CD4-positive, CD25-positive, alpha-beta regulatory T cell (primary cell): Measurements from ENCODE around the gene ARMS2. TPM values are rescaled to one million over a fixed set of nuclear protein-coding genes. Genes with fewer than 3 reads are reported as not detected.

ENCODE experiments used
- ATAC-seq, 2 donors: fragments of 150-1000 bp; cut with Tn5 transposase; one replicate each; pipeline ENCODE4 v1.10.0; 2021; ENCODE audit warnings: low read depth in 2 of 2, moderate number of reproducible peaks in 2 of 2, moderate library complexity in 1 of 2
- DNase-seq, 3 donors: peaks; one replicate each; pipeline versions ENCODE4 v3.0.0 to v3.0.0-alpha.2; 2012 to 2022; ENCODE audit warnings: mixed read lengths in 1 of 3
- H3K27ac ChIP-seq: one replicate; pipeline ENCODE4 v1.7.0; 2013; ENCODE audit warnings: mild to moderate bottlenecking, low read length; ENCODE audit not compliant: insufficient read depth, poor library complexity, severe bottlenecking
- H3K27me3 ChIP-seq: one replicate; pipeline ENCODE4 v1.7.0; 2013; ENCODE audit warnings: low read length; ENCODE audit not compliant: control insufficient read depth, insufficient read depth
- H3K36me3 ChIP-seq: one replicate; pipeline ENCODE4 v1.7.0; 2013; ENCODE audit warnings: mild to moderate bottlenecking, low read length, moderate library complexity; ENCODE audit not compliant: control insufficient read depth, insufficient read depth
- H3K4me1 ChIP-seq: 2 replicates; pipeline ENCODE4 v1.7.0; 2013; ENCODE audit warnings: mild to moderate bottlenecking, low read length; ENCODE audit not compliant: insufficient read depth, control insufficient read depth, poor library complexity, severe bottlenecking
- H3K4me3 ChIP-seq: one replicate; pipeline ENCODE4 v1.7.0; 2013; ENCODE audit warnings: low read depth, mild to moderate bottlenecking, low read length, moderate library complexity
- H3K9me3 ChIP-seq, 2 experiments: 1 replicate in 1 of 2; 2 replicates in 1 of 2; pipeline ENCODE4 v1.7.0; 2013; ENCODE audit warnings: low read length in 2 of 2, mild to moderate bottlenecking in 1 of 2, moderate library complexity in 1 of 2; ENCODE audit not compliant: control insufficient read depth in 2 of 2
- H3K27ac Mint-ChIP-seq, 3 donors: one replicate each; pipeline ENCODE4 v1.8.0; 2020 to 2022; ENCODE audit warnings: mild to moderate bottlenecking in 3 of 3, mixed read lengths in 3 of 3, moderate library complexity in 2 of 3
- H3K27me3 Mint-ChIP-seq: one replicate; pipeline ENCODE4 v1.8.0; 2022; ENCODE audit warnings: mild to moderate bottlenecking, mixed read lengths
- H3K36me3 Mint-ChIP-seq: one replicate; pipeline ENCODE4 v1.8.0; 2020; ENCODE audit warnings: mixed read lengths
- H3K4me1 Mint-ChIP-seq, 4 donors: one replicate each; pipeline ENCODE4 v1.8.0; 2020 to 2022; ENCODE audit warnings: mixed read lengths in 4 of 4, mild to moderate bottlenecking in 1 of 4
- H3K4me3 Mint-ChIP-seq, 4 donors: one replicate each; pipeline ENCODE4 v1.8.0; 2020 to 2022; ENCODE audit warnings: mild to moderate bottlenecking in 4 of 4, mixed read lengths in 4 of 4, moderate library complexity in 3 of 4
- H3K9me3 Mint-ChIP-seq, 7 donors: one replicate each; pipeline ENCODE4 v1.8.0; 2020 to 2022; ENCODE audit warnings: mixed read lengths in 7 of 7, mild to moderate bottlenecking in 3 of 7, moderate library complexity in 2 of 7
- polyA plus RNA-seq, 4 donors: library from polyadenylated mRNA; unstranded; fragments of 300-500 nt; fragmentation: Illumina TruSeq; gene quantifications; one replicate each; pipeline ENCODE4 v1.2.3, GENCODE V29; 2021
- total RNA-seq: library from RNA; stranded (reverse); gene quantifications from one replicate; pipeline ENCODE4 v1.2.3, GENCODE V29; 2022

Gene ARMS2
- total RNA-seq (not detected), polyA plus RNA-seq (not detected)

DNA sequence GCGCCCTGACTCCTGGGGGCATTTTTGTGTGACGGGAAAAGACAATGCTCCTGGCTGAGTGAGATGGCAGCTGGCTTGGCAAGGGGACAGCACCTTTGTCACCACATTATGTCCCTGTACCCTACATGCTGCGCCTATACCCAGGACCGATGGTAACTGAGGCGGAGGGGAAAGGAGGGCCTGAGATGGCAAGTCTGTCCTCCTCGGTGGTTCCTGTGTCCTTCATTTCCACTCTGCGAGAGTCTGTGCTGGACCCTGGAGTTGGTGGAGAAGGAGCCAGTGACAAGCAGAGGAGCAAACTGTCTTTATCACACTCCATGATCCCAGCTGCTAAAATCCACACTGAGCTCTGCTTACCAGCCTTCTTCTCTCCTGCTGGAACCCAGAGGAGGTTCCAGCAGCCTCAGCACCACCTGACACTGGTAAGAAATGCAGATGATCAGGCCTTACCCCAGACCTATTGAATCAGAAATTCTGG is at the start of gene ARMS2:
Gene ARMS2 (plus strand): TSS at position 51 of the 478 bp plus-strand sequence. CDS start 75 bp downstream, at position 126.
- peaks cover 57% of the 10 kb centered on the region for H3K27me3 Mint-ChIP-seq
- Histone ChIP-seq H3K36me3 (no peaks in the 10 kb centered on the region), H3K9me3 (peaks cover 0 to 4% of the 10 kb centered on the region in 2 experiments), H3K4me1 (no peaks in the 10 kb centered on the region), H3K27ac (no peak within 1 kb of the TSS), H3K27me3 (peaks cover 17% of the 10 kb centered on the region), H3K4me3 (no peak within 1 kb of the TSS)
- no peak for ATAC-seq
- H3K9me3 Mint-ChIP-seq: peaks cover 0 to 9% (median 0%) of the 10 kb centered on the region in 7 donors
- peaks cover 0 to 4% (median 0%) of the 10 kb centered on the region in 4 donors for H3K4me1 Mint-ChIP-seq
- H3K36me3 Mint-ChIP-seq: no peaks in the 10 kb centered on the region
- no peak within 1 kb of the TSS for H3K4me3 Mint-ChIP-seq
- no peak for DNase-seq
- H3K27ac Mint-ChIP-seq: no peak within 1 kb of the TSS

DNA sequence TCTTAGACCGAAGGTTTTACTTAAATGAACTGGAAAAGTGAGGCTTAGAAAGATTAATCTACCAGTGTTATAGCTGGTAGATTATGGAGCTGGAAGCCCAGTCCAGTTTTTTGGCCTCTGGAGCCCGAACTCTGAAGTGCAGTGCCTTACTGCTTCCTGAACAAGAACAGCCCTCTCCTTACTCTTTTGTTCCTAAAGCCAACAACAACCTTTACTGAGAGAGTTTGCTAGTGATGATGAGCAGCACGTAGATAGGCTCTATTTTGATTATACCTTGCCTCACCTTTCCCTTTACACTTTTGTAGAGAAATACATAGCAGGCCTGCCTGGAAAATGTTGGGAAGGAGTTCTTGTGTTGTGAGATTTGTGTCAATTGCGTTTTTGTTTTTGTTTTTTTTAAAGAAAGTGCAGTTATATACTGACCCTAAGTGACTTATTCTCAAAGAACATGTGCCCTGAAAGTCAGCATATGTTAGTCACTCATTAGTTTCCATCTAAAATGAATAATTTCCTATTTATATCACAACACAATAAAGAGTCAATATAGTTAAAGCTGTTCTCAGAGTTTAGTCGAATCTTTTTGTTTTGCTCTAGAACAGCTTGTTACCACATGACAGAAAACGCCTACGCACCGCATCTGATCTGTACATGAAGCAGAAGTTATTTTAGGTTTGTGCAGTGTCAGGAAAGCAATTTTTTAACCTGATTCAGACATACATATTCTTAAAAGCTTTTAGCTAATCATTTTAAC is 46.9 kb upstream of the ARMS2 start:
- Histone ChIP-seq H3K4me1 (peaks cover 49% of the 10 kb centered on the region), H3K27ac (peak overlapping the region; percentile 68), H3K9me3 (no peaks in the 10 kb centered on the region), H3K27me3 (no peaks in the 10 kb centered on the region), H3K36me3 (peaks cover 25% of the 10 kb centered on the region), H3K4me3 (peak overlapping the region; percentile 41)
- peaks cover 39 to 56% (median 51%) of the 10 kb centered on the region in 4 donors for H3K4me1 Mint-ChIP-seq
- H3K4me3 Mint-ChIP-seq: peak overlapping the region; percentile 16 to 72 (median 59)
- DNase-seq (peak; percentile 23 to 72 (median 67)), ATAC-seq (peak; percentile 37 to 77)
- peaks cover 43% of the 10 kb centered on the region for H3K36me3 Mint-ChIP-seq
- H3K27ac Mint-ChIP-seq: peak overlapping the region; percentile 46 to 88 (median 86)
- H3K27me3 Mint-ChIP-seq: no peaks in the 10 kb centered on the region
- H3K9me3 Mint-ChIP-seq: no peaks in the 10 kb centered on the region

- peak overlapping the region; percentile 8 for H3K27ac ChIP-seq
- H3K4me3 ChIP-seq: no peak overlapping the region
- ATAC-seq: no peak
- H3K27me3 ChIP-seq: no peaks in the 10 kb centered on the region
- Mint-ChIP-seq H3K4me3 (no peak overlapping the region), H3K4me1 (peaks cover 29 to 63% (median 49%) of the 10 kb centered on the region in 4 donors), H3K27me3 (no peaks in the 10 kb centered on the region), H3K9me3 (peaks cover 0 to 1% (median 0%) of the 10 kb centered on the region in 7 donors), H3K36me3 (peaks cover 54% of the 10 kb centered on the region), H3K27ac (peak overlapping the region in 1 of 3 donors; percentile 9)
- peaks cover 43% of the 10 kb centered on the region for H3K4me1 ChIP-seq
- H3K9me3 ChIP-seq: no peaks in the 10 kb centered on the region
- DNase-seq: no peak
- peaks cover 9% of the 10 kb centered on the region for H3K36me3 ChIP-seq
These were observed 41.1 kb upstream of the ARMS2 start for GRCh38 chr10:122413327-122413726.

DNA sequence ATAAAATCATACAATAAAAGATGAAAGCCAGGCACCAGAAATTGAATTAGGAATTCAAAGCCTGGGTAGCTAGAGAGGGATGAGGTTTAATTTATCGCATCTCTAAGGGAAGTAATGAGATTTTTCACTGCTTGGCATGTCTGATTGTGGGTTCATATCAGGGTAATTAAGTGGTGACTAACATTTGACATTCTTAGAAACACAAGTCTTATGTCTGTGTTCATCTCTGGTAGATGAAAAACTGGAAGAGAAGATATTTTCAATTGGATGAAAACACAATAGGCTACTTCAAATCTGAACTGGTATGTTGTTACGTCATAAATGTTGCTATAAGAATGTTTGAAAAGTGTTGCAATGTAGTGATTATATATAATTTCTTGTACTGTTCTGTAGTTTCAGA is 36.8 kb upstream of the ARMS2 start:
- Histone ChIP-seq H3K4me1 (peaks cover 85% of the 10 kb centered on the region), H3K27me3 (no peaks in the 10 kb centered on the region), H3K36me3 (peaks cover 4% of the 10 kb centered on the region), H3K27ac (peak overlapping the region; percentile 76), H3K9me3 (no peaks in the 10 kb centered on the region), H3K4me3 (peak overlapping the region; percentile 80)
- Mint-ChIP-seq H3K9me3 (peaks cover 0 to 3% (median 1%) of the 10 kb centered on the region in 7 donors), H3K4me1 (peaks cover 40 to 85% (median 66%) of the 10 kb centered on the region in 4 donors), H3K27ac (peak overlapping the region; percentile 92 to 98 (median 93)), H3K27me3 (no peaks in the 10 kb centered on the region), H3K36me3 (peaks cover 47% of the 10 kb centered on the region), H3K4me3 (peak overlapping the region; percentile 12 to 84 (median 68))
- ATAC-seq: no peak
- no peak for DNase-seq

DNA sequence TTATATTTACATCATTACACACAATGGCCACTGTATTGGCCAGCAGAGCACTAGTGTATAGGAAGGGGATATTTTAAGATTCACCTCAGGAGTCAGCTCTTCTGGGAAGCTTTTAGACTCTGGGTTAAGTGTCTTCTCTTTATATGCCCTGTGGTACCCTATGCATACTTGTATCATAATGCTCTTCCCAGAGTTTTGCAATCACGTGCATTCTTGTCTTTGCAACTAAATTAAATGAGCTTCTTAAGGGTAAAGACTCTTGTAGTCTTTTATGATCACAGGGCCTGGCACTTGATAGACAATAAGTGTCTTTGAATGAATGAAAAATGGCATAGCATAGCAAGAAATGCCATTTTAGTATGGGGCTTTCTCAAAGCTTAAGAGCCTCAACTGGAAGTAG is 35.4 kb upstream of the ARMS2 start:
- no peak overlapping the region for H3K4me3 ChIP-seq
- no peaks in the 10 kb centered on the region for H3K27me3 Mint-ChIP-seq
- peak overlapping the region in 2 of 3 donors; percentile 21 to 86 for H3K27ac Mint-ChIP-seq
- H3K4me1 ChIP-seq: peaks cover 91% of the 10 kb centered on the region
- no peak for ATAC-seq
- peaks cover 40% of the 10 kb centered on the region for H3K36me3 Mint-ChIP-seq
- peaks cover 46 to 94% (median 71%) of the 10 kb centered on the region in 4 donors for H3K4me1 Mint-ChIP-seq
- peaks cover 2% of the 10 kb centered on the region for H3K36me3 ChIP-seq
- H3K9me3 ChIP-seq: no peaks in the 10 kb centered on the region
- H3K4me3 Mint-ChIP-seq: peak overlapping the region in 2 of 4 donors; percentile 3 to 5
- DNase-seq: no peak
- peak overlapping the region; percentile 65 for H3K27ac ChIP-seq
- H3K9me3 Mint-ChIP-seq: peaks cover 0 to 3% (median 1%) of the 10 kb centered on the region in 7 donors
- no peaks in the 10 kb centered on the region for H3K27me3 ChIP-seq

- Mint-ChIP-seq H3K36me3 (peaks cover 36% of the 10 kb centered on the region), H3K27ac (peak overlapping the region; percentile 88 to 92 (median 91)), H3K9me3 (peaks cover 0 to 3% (median 1%) of the 10 kb centered on the region in 7 donors), H3K4me1 (peaks cover 45 to 93% (median 75%) of the 10 kb centered on the region in 4 donors), H3K27me3 (no peaks in the 10 kb centered on the region), H3K4me3 (peak overlapping the region; percentile 16 to 63 (median 33))
- Histone ChIP-seq H3K4me3 (peak overlapping the region; percentile 21), H3K27me3 (no peaks in the 10 kb centered on the region), H3K4me1 (peaks cover 99% of the 10 kb centered on the region), H3K36me3 (peaks cover 2% of the 10 kb centered on the region), H3K27ac (peak overlapping the region; percentile 65), H3K9me3 (no peaks in the 10 kb centered on the region)
- ATAC-seq: no peak
- DNase-seq: peak in 1 of 3 donors; percentile 32
These were observed 34.4 kb upstream of the ARMS2 start for GRCh38 chr10:122419876-122420623.

- Histone ChIP-seq H3K27ac (peak overlapping the region; percentile 65), H3K4me1 (peaks cover 97% of the 10 kb centered on the region), H3K36me3 (peaks cover 2% of the 10 kb centered on the region), H3K27me3 (no peaks in the 10 kb centered on the region), H3K4me3 (peak overlapping the region; percentile 21), H3K9me3 (no peaks in the 10 kb centered on the region)
- H3K27me3 Mint-ChIP-seq: no peaks in the 10 kb centered on the region
- ATAC-seq (no peak), DNase-seq (no peak)
- H3K4me3 Mint-ChIP-seq: peak overlapping the region; percentile 19 to 77 (median 60)
- peak overlapping the region; percentile 91 to 95 (median 92) for H3K27ac Mint-ChIP-seq
- peaks cover 34% of the 10 kb centered on the region for H3K36me3 Mint-ChIP-seq
- H3K9me3 Mint-ChIP-seq: peaks cover 0 to 3% (median 1%) of the 10 kb centered on the region in 7 donors
- H3K4me1 Mint-ChIP-seq: peaks cover 45 to 88% (median 74%) of the 10 kb centered on the region in 4 donors
These were observed 33.8 kb upstream of the ARMS2 start for GRCh38 chr10:122420624-122421007.
